ENCODE data around the gene CDON.
A peak's percentile ranks its signal among the peaks of the same experiment; 100 is the strongest.

CDON gene

DNA sequence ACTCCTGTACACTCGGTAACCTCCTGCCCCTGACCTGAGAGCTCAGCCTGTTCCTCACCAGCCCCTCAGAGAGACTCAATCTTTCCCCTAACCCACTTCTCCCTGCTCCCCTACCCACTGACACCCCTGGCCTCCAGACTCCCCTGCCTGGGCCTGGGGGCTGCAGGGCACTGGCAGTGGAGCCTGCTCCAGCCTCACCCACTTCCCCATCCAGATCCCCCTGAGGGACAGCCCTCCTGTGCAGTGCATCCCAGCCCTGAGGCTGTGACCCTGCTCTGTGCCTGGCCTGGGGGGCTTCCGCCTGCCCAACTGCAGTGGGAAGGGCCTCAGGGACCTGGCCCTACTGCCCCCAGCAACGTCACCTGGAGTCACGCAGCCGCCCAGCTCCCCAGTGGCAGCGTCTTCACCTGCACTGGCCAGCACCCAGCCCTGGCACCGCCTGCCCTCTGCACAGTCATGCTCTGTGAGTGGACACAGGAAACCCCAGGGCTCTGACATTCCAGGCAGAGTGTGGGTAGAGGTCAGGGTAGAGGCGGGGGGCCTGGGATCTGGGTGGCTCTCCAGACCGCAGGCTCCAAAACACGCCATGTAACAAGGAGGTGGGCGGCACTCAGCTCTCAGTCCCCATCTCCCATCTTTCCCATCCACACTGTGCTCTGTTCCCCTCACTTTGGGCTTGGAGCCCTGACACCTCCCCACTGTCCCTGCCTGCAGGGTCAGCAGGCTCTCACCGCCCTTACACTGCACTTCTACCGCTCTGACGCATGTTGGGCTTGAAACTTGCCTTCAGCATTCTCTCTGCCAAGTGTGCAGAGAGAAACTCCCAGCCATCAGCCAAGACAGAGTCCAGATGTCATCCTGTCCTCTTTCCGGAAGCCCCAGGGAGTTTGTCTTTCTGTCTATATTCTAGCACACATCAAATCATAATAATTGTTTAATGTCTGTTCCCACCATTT lies 111.7 kb downstream of the CDON start:
- intact Hi-C loops (cut with DNase I), result no loop called here

DNA sequence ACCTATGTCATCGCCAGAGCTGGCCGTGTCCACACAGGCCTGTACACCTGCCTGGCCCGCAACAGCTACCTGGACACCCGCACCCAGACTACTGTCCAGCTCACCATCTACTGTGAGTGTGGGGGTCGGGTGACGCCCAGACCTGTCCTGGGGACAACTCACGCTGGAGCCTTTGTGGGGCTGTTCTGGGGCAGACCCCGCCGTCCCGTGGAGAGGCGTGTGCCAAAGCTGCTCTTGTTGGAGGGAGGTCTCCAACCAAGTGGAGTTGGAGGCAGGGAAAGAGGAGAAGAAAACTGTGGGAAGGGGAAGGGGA lies 112.5 kb downstream of the CDON start:
- intact Hi-C loops (cut with DNase I), result no loop called here
- DNase-seq, result peak in 3 of 42 donors; percentile 25 to 26 (median 25)

More for the DNA sequence above, 111.7 kb downstream of the CDON start:
- DNase-seq, result peak in 3 of 42 donors; percentile 13 to 28 (median 27)

GRCh38 chr11:125949271-125950177 lies 113.1 kb downstream of the CDON start:
- DNase-seq, result peak in 6 of 42 donors; percentile 0 to 33 (median 20)
- intact Hi-C loops (cut with DNase I), result no loop called here

GRCh38 chr11:125948278-125949051 lies 114.2 kb downstream of the CDON start:
- peak in 4 of 42 donors; percentile 18 to 36 (median 27) for DNase-seq
- intact Hi-C loops (cut with DNase I), result no loop called here

DNA sequence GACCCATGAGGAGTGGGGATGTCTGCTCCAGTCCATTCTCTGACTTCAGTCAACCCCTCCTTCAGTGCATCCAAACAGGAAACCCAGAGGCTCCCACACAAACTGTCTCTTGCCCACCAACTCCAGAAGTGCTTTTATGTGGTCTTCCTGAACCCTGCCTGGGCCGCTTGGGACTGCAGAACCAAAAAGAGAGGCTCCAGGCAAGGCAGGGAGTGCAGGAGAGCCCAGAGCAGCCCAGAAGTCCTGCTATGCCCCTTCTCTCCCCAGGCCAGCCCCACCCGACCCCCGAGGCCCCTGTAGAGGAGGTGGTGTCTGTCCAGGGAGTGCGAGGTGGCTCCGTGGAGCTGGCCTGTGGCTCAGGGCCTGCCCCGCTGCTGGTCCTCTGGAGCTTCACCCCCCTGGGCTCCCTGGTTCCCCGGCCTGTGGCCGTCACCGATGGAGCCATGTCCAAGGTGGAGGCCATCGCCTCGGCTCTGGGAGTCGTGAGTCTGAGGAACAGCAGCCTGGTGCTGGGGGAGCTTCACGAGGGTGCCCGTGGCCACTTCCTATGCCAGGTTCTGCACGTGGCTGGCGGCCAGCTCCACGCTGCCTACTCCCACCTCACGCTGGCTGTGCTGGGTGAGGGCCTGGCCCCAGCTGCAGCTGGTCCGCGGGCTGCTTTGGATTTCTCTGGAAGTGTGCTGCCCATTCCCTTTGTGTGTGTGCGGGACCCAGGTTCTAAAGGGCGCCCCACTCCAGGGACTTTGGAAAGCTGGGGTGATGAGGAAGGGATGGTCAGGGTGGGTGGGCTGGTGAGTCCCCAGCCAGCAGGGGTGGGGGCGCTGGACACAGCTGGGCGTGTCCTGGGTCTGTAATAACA lies 115.0 kb downstream of the CDON start:
- peak in 5 of 42 donors; percentile 18 to 37 (median 32) for DNase-seq

DNA sequence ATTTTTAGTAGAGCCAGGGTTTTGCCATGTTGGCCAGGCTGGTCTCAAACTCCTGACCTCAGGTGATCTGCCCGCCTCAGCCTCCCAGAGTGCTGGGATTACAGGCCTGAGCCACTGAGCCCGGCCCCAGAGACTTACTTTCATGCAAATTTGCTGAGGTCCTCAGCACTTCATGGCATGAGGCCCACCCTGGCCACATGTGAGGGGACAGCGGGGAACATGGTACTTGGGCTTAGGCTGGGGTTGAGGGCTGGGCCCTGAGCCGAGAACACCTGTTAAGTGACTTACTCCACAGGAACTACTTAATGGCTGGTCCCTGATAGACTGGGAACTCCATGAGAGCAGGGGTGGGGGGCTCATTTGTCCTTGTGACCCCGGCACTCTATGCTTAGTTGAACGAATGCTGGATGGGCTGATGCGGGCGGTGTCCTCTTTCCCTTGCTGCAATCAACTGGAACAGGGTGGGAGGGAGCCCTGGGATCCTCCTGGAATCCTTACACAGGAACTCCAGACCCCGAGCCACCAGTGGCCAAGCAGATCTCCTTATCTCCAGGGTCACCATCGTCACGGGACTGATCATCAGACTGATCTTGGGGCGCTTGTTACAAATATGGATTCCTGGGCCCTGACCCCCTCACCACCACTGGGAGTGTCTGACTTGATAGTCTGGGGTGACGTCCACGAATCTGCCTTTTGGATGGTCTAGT lies 115.8 kb downstream of the CDON start:
- intact Hi-C loops (cut with DNase I), result no loop called here
- peak in 6 of 42 donors; percentile 8 to 40 (median 29) for DNase-seq

More for the DNA sequence above, 115.0 kb downstream of the CDON start:
- intact Hi-C loops (cut with DNase I), result no loop called here

DNA sequence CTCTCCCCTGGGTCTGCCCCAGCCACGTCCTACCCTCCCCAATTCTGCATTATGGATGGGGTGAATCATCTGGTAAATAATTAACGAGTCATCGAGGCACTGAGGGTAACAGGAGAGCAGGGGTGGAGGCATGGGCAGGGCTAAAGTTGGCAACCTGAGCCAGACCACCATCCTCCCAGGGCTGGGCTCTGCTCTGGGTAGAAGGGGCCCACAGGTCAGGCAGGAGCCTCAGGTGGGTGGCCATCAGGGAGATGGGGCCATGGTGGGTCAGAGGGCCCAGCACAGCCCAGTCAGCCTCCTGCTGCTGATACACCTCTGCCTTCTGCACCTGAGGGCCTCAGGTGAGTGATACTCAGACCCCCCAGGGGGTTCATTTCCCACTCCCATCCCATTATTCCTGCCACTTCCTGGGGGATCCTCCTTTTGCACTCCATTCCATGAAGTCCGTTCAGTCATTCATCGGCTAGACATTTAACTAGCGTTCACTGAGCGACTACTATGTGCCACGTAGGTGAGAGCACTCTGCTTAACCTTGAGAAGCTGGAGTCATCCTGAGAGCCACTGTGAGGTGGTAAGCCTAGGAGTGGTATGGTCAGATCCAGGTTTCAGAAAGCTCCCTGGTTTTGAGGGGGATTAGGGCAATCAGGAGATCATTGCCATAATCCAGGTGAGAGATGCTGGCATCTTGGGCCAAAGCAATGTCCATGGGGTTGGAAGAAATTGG lies 116.7 kb downstream of the CDON start, which contains the start of gene VSIG10L2:
Gene VSIG10L2, plus strand, starts transcription at position 248 of the 724 bp plus-strand sequence. Its CDS starts 12 bp downstream, at position 260.
- DNase-seq, result peak in 7 of 42 donors; percentile 8 to 34 (median 14)

DNA sequence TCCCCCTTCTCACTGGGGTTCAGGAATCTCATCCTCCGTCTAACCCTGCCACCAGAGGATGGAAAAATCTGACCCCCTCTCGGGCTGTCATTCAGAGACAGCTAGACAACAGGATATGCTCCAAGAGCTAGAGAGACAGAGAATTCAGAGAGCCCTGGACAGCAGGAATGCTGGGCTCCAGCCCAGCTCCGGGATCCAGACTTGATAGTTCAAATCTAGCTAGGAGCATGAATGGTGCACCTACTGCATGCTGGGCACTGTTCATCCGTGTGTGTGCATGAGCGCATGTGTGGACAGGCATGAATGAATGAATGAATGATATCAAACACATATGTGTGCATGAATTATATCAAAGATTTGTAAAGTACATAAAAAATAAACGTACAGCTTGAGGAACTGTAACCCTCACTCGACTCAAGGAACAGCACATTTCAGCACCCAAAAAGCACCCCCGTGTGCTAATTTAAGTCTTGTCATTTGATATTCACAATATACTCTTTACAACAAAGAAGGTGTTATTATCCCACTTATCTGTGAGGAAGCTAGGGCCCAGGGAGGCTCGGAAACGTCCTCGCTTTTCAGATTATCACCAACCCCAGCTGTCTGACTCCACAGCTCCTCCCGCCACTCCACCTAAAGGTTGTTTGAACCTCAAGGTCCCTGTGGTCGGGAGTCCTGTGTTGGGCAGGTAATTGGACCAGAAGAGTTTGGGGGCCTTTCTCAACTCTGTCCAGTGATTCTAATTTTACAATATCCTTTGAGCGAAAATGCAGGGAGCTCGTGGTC lies 117.5 kb downstream of the CDON start:
- peak in 12 of 42 donors; percentile 7 to 42 (median 30) for DNase-seq
- intact Hi-C loops (cut with DNase I), result no loop called here

More for the DNA sequence above, 116.7 kb downstream of the CDON start, which contains the start of gene VSIG10L2:
- intact Hi-C loops (cut with DNase I), result no loop called here

DNA sequence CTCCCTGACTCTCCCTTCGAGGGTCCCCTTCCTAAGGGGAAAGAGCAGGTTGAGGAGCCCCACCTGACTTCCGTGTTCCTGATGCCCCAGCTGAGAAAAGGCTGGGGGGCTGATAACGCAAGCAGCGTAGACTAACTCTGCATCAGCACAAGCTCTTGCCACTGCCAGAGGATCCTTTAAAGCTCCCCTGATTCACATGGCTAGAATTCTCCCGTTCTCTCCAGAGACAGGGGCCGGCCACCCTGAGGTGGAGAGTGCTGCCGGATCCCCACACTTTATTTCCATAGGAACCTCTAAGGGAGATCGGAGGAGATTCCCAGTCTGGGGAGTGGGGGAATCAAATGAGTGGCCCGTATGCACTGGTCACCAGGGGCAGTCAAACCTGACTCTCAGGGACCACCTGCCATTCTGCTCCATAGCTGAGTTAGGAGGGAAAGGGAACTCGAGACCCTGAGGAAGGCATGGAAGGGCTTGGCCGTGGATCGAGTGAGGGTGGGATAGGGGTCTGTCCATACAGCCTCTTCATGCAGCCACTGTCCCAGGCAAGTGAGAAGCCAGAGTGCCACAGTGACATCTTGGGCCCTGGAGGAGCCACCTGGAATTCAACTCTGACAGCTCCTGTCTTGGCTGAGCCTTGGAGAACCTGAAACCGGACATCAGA lies 118.2 kb downstream of the CDON start:
- DNase-seq, result peak in 6 of 42 donors; percentile 8 to 31 (median 20)
- intact Hi-C loops (cut with DNase I), result no loop called here

DNA sequence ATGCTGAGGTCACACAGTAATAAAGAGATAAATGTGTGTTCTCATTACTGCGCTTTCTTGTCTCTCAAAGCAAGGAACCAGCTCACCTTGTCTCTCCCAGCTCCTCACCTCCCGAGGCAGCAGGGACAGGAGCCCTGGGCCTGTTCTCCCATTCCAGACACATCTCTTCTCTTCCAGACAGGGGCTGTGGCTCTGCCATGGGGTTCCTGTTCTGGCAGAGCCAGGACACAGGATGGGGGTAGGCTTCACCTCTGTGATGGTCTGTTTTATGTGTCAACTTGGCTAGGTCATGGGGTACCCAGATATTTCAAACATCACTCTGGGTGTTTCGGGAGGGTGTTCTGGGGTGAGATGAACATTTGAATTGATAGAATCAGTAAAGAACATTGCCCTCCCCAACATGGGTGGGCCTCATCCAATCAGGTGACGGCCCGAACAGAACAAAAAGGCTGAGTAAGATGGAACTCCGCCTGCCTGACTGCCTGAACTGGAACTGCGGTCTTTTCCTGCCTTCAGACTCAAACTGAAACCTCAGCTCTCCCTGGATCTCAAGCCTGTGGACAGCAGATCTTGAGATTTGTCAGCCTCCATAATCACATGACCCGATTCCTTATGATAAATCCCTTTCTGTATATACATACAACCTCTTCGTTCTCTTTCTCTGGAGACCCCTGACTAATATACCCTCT lies 118.9 kb downstream of the CDON start:
- peak in 4 of 42 donors; percentile 4 to 13 (median 12) for DNase-seq
- intact Hi-C loops (cut with DNase I), result no loop called here

GRCh38 chr11:125942771-125943428 lies 119.8 kb downstream of the CDON start:
- intact Hi-C loops (cut with DNase I), result no loop called here
- DNase-seq, result peak in 5 of 42 donors; percentile 6 to 31 (median 29)

- peak in 41 of 42 donors; percentile 30 to 82 (median 60) for DNase-seq
- intact Hi-C loops (cut with DNase I), result no loop called here
Measured at GRCh38 chr11:125941619-125942611, 120.8 kb downstream of the CDON start.

GRCh38 chr11:125941267-125941618 lies 121.4 kb downstream of the CDON start:
- intact Hi-C loops (cut with DNase I), result no loop called here
- DNase-seq, result peak in 3 of 42 donors; percentile 9 to 18 (median 17)
